GM12874 (cell line): ENCODE data around the gene CENPVL3.
"Not testable (repeated sequence)": the region's sequence is repeated elsewhere in the genome, so short reads cannot be mapped to it uniquely, and the experiment has no call there.

Experiments used
- CTCF ChIP-seq: IDR thresholded peaks from 2 replicates; pipeline ENCODE4 v1.5.1; 2011; ENCODE audit warnings: low read depth, mild to moderate bottlenecking, control low read depth, low read length, moderate library complexity; ENCODE audit not compliant: insufficient read depth

Gene CENPVL3

DNA sequence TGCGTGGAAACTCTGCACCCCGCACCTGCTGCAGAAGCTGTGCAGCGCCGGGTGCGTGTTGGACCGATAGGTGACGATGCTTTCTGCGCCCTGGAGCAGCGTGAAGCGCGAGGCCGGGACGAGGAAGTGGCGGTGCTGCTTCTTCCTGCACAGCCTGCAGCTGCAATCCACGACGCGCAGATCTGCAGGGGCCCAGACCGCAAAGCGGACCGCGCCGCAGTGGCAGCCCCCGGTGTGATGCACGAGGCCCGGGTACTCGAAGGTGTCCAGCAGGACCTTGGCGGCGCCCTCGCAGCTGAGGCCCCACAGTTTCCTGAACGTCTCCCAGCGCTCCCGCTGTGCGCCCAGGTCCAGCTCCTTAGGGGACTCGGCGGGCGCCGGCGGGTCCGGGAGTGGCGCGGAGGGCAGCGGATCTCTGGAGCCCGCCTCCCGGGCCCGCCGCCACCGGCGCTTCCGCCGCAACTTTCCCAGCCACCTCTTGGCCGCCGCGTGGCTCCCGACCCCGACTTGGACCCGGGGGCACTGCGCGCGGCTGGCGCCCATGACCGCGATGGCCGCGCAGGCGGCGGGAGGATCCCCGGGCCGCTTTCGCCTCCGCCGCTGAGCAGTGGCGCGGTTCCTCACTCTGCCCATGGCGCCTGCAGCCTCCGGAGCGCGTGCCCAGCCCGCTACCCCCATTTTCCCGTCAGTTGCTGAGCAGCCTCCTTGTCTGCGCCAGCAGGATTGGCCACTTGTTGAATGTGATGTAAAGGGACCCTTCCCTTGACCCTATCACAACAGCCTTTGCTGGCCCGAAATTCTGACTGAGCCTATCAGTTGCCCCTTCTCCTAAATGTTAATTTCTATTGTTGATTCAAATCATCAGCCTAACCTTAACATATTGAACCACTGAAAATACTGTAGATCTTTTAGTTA is at the start of gene CENPVL3:
Gene CENPVL3, minus strand, starts transcription at position 672 of the 915 bp plus-strand sequence. Its CDS starts 39 bp downstream, at position 633.
- not testable (repeated sequence) for TF ChIP-seq CTCF

DNA sequence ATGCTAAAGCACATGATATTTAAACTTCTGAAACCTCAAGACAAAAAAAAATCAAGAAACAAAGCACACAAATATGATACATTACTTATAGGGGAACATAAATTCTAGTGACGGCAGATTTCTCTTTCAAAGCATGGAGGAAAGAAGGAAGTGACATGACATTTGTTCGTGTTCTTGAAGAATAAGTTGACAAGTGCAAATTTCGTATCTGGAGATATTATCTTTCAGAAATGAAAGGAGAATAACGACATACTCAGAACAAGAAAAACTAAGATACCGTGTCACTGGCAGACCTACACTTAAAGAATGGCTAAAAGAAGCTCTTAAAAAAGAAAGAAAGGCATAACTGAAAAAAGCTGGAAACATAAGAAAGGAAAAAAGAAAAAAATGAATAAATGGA is 47.3 kb upstream of the CENPVL3 start:
- no peak for TF ChIP-seq CTCF

GRCh38 chrX:51643377-51643776 is 24.7 kb upstream of the CENPVL3 start:
- no peak for TF ChIP-seq CTCF

DNA sequence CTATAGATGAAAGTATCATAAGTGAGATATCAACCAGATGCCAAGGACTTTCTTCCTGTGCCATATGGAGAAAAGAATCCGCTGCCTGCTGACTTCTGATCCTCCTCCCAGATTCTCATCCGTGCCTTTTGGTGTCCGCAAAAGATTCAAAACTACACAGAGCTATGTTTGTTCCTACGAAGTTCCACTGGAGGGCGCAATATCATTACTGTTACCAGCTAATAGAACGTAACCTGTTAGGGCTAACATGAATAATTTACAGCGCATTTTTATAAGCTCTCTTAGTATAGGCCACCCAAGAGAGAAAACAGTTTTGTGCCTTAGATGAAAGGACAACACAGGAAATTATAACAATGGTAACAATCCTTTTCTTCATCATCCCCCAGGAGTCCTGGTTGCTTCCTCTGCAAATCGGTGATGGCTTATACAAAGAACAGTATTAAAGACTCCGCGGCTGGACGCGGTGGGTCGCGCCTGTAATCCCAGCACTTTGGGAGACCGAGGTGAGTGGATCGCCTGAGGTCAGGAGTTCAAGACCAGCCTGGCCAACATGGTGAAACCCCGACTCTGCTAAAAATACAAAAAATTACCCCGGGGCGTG is 22.8 kb upstream of the CENPVL3 start:
- peak; percentile 18; the same call in 1 of the 2 replicates for TF ChIP-seq CTCF

DNA sequence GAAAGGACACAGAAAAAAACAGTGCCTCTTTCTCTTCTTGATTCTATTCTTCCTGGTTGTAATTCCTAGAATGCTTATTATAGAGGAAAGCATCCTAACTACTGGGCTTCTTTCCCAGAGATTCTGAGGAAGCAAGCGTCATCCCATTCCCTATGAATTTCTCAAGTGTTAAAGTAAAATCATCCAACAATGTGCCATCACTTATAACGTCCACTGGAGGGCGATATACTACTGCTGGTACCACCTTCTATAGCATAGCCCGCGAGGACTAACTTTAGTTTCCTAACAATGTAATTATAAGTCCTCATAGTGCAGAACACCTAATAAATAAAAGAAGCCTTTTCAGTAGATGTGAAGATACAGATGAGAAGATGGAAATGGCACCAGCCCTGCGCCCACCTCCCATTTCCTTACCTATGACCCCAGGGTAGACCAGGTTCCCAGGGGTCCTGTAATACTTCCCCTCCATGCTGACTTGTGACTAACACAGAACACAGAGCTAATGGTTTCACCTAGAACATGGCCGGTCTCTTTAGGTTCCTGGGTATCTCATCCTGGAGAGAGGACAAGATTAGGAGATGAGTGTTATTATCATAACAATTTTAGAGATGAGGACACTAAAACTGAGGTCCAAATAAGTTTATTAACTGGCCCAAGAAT is 4.2 kb downstream of the CENPVL3 start:
- TF ChIP-seq CTCF: peak; percentile 38; the same call in 1 of the 2 replicates

GRCh38 chrX:51608766-51609165 is 9.9 kb downstream of the CENPVL3 start:
- no peak for TF ChIP-seq CTCF

DNA sequence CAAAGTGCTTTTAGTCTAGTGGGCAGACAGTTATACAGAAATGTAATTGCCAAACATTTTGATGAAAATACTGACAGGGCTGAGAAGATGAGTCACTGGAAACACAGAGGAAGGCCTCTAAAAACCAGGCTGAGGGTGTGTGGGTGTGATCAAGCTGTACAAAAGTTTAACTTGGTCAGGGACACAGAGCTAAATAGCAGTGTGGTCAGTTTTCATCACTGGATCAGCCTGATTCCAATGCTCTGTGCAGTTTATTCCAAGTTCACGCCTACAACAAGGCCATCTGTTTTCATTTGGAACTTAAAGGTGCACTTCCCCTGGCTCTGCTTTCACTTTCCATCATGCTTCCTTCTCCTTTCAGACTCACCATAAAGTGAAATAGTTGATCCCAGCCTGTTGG is 10.6 kb downstream of the CENPVL3 start:
- TF ChIP-seq CTCF: no peak
